RWPE1 (cell line): Measurements from ENCODE around the gene OVCH1.
"Not testable (repeated sequence)": the region's sequence is repeated elsewhere in the genome, so short reads cannot be mapped to it uniquely, and the experiment has no call there.

Experiments used
- CTCF ChIA-PET: fragments of 350-600 bp; sonication (Branson Sonifier 250); formaldehyde crosslinking; extraction: SDS; loops from one replicate; lab custom pipeline; 2021; lab: Yijun Ruan, JAX
- POLR2A ChIA-PET: fragments of 400-600 bp; formaldehyde crosslinking; extraction: SDS; loops from one replicate; lab custom pipeline; 2020; ENCODE audit warnings: antibody characterized with exemption; ENCODE audit not compliant: low non-redundant PET; lab: Yijun Ruan, JAX
- DNase-seq: peaks from one replicate; pipeline ENCODE4 v3.0.0; 2012; ENCODE audit warnings: low spot score
- H3K27ac ChIP-seq: fragments of 450-650 bp; 2 replicates; pipeline ENCODE4 v1.5.1; 2017
- TF ChIP-seq, protein P1 (sequence below): fragments of 450-650 bp; conservative IDR thresholded peaks from 2 replicates; pipeline ENCODE4 v1.5.1; 2017; ENCODE audit warnings: low read depth, mild to moderate bottlenecking

OVCH1 gene

DNA sequence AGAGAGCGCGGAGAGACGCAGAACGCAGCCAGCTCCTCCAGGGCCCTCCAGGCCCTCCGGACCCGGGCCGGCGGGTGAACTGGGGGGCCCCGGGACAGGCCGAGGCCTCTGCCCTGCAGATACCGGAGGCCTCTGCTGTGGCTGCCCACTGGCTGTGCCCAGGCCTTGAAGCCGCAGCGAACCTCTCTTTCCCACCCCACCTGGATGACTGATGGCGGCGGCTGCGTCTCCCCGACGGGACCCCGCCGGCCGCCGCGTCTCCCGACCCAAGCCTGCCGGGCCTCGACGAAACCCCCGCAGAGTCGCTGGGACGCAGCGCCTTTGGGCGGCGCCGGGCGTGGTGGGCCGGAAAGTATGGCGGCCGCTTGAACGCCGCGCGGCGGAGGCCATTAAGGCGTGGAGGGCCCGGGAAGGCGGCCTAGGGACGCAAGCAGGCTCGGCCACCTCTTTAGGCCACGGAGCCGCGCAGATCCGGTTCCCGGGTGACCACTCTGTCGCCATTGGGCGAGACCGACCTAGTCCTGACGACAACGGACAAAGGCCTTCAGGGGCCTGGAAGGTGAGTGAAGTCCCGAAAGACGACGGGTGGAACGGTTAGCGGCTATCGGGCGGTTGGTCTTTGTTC, 108.1 kb downstream of the OVCH1 start:
- CTCF ChIA-PET: no interaction called here
- H3K27ac ChIP-seq: no peak overlapping the region
- TF ChIP-seq, protein P1, sequence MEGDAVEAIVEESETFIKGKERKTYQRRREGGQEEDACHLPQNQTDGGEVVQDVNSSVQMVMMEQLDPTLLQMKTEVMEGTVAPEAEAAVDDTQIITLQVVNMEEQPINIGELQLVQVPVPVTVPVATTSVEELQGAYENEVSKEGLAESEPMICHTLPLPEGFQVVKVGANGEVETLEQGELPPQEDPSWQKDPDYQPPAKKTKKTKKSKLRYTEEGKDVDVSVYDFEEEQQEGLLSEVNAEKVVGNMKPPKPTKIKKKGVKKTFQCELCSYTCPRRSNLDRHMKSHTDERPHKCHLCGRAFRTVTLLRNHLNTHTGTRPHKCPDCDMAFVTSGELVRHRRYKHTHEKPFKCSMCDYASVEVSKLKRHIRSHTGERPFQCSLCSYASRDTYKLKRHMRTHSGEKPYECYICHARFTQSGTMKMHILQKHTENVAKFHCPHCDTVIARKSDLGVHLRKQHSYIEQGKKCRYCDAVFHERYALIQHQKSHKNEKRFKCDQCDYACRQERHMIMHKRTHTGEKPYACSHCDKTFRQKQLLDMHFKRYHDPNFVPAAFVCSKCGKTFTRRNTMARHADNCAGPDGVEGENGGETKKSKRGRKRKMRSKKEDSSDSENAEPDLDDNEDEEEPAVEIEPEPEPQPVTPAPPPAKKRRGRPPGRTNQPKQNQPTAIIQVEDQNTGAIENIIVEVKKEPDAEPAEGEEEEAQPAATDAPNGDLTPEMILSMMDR: no peak
- POLR2A ChIA-PET: no interaction called here
- no peak for DNase-seq

DNA sequence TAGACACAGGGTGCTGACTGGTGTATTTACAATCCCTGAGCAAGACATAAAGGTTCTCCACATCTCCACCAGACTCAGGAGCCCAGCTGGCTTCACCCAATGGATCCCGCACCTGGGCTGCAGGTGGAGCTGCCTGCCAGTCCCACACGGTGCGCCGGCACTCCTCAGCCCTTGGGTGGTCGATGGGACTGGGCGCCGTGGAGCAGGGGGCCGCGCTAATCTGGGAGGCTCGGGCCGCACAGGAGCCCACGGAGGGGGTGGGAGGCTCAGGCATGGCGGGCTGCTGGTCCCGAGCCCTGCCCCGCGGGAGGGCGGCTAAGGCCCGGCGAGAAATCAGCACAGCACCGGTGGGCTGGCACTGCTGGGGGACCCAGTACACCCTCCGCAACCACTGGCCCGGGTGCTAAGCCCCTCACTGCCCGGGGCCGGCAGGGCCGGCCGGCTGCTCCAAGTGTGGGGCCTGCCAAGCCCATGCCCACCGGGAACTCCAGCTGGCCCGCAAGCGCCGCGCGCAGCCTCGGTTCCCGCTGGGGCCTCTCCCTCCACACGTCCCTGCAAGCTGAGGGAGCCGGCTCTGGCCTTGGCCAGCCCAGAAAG, 111.3 kb downstream of the OVCH1 start:
- DNase-seq, CTCF ChIA-PET, H3K27ac ChIP-seq, POLR2A ChIA-PET: not testable (repeated sequence)

DNA sequence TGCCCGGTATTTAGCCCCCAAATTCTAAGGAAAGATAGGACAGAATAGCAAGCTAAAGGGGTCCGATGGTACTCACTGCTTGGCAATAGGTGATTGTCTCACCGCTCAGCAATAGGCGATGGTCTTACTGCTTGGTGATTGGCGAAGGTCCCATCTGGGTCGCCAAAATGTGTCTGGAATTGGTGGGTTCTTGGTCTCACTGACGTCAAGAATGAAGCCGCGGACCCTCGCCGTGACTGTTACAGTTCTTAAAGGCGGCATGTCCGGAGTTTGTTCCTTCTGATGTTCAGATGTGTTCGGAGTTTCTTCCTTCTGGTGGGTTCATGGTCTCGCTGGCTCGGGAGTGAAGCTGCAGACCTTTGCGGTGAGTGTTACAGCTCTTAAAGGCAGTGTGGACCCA, 112.3 kb downstream of the OVCH1 start:
- CTCF ChIA-PET: interaction anchor here (0.6 kb wide), 1 partner anchor 18 kb away, joined by 3 read pairs; no protein-coding TSS in a partner anchor
- POLR2A ChIA-PET, DNase-seq, H3K27ac ChIP-seq: not testable (repeated sequence)

DNA sequence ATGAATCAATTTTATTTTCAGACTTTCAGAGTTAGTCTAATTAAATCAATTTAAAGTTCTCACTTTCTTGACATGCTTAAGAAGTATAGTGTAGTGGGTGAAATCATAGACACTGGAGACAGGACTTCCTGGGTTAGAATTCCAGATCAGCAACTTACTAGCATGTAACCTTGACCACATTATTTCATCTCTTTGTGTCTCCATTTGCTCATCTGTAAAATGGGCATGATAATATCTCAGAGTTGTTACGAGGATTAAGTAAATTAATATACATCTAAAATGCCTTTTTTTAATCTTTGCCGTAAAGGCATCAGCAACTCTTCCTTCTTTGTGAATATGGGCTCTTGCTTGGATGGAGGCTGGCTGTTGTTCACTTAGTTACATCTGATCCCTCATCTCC, 115.2 kb downstream of the OVCH1 start:
- POLR2A ChIA-PET: no interaction called here
- no peak for DNase-seq
- CTCF ChIA-PET: no interaction called here
- H3K27ac ChIP-seq: no peak overlapping the region
- TF ChIP-seq, protein P1: no peak

DNA sequence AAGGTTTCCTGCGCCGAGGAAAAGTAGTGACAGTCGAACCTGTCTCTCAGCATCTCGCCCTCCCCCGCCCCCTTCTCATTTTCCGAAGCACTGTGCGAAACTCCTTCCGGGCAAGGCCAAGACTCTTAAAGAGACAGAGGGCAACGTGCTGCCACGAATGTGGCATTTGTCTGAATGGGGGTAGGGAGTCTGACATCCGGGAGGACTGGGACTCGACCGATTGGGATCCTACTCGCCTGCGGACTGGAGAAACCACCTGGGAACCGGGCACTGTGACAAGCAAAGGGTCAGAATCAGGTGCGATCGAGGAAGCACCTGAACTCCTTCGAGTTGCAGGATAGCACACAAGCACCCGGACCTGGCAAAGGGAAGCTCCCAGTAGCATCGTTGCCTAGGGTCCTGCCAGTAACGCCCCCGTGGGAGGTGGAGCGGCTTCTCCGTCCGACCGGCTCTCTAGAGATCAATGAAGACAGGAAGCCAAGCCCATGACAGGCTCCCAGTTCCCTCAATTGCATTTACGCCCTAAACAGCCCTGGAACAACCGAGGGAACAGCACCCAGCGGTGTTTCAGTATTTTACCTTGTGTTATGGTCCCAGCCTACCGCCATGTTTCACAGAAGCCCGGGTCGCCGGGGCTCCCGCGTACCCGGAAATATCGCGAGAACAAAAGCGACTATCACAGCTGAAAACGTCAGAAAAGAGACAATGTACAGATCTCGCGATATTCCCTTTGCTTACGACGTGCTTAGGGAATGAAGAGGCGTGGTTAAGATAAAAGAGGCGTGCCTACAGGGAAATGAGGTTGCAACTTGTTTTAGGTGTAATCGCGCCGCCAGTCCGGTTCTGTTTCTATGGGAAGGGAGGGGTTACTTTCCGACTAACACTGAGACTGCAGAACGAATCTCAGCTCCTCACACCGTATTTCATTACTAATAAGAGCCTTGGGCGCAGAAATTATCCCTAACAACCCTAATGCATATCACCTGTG, 116.7 kb downstream of the OVCH1 start, which contains the start of gene ERGIC2:
TSS of gene ERGIC2 (minus strand) at position 637 of the 988 bp plus-strand sequence. CDS start 9,539 bp downstream, outside the sequence.
- CTCF ChIA-PET: interaction anchor here (0.6 to 0.7 kb wide), 2 partner anchors 428 to 1311 kb away, joined by 3 read pairs; no protein-coding TSS in a partner anchor
- POLR2A ChIA-PET: no interaction called here
- TF ChIP-seq, protein P1: no peak
- peak; percentile 93 for DNase-seq
- peak within 1 kb of the TSS; percentile 85 for H3K27ac ChIP-seq
